Spleen (tissue), 11 donors: ENCODE measurements around the gene TRIP4. TPM values are rescaled to one million over a fixed set of nuclear protein-coding genes. Genes with fewer than 3 reads are reported as not detected.
A peak's percentile ranks its signal among the peaks of the same experiment; 100 is the strongest.

Experiments used
- DNase-seq: peaks from one replicate; pipeline ENCODE4 v3.0.0-alpha.2; 2020
- H3K27ac ChIP-seq, 8 donors: fragments of 200-600 bp; sonication (generic) in 7 of 8; 1 replicate in 4 of 8; 2 replicates in 4 of 8; pipeline versions ENCODE4 v1.5.0 to v1.8.0; 2016 to 2021; ENCODE audit warnings: inconsistent platforms in 4 of 8, mild to moderate bottlenecking in 4 of 8, moderate library complexity in 1 of 8
- H3K27me3 ChIP-seq, 7 donors: fragments of 200-600 bp; sonication (generic) in 6 of 7; replicated peaks in 1 of 7; 1 replicate in 4 of 7; 2 replicates in 3 of 7; pipeline versions ENCODE4 v1.5.0 to v1.8.0; 2016 to 2021; ENCODE audit warnings: inconsistent platforms in 3 of 7, mild to moderate bottlenecking in 1 of 7
- H3K36me3 ChIP-seq, 6 donors: fragments of 200-600 bp; sonication (generic) in 5 of 6; 1 replicate in 4 of 6; 2 replicates in 2 of 6; pipeline versions ENCODE4 v1.5.0 to v1.8.0; 2016 to 2021; ENCODE audit warnings: inconsistent platforms in 2 of 6
- H3K4me1 ChIP-seq, 6 donors: fragments of 200-600 bp; sonication (generic) in 5 of 6; 1 replicate in 3 of 6; 2 replicates in 3 of 6; pipeline versions ENCODE4 v1.5.0 to v1.8.0; 2016 to 2021; ENCODE audit warnings: inconsistent platforms in 3 of 6
- H3K4me3 ChIP-seq, 8 donors: fragments of 200-600 bp; sonication (generic) in 7 of 8; 1 replicate in 4 of 8; 2 replicates in 4 of 8; pipeline versions ENCODE4 v1.5.0 to v1.8.0; 2016 to 2021; ENCODE audit warnings: inconsistent platforms in 4 of 8, mild to moderate bottlenecking in 4 of 8, moderate library complexity in 2 of 8
- H3K9me3 ChIP-seq, 8 donors: fragments of 200-600 bp; sonication (generic) in 7 of 8; 1 replicate in 4 of 8; 2 replicates in 4 of 8; pipeline versions ENCODE4 v1.5.0 to v1.8.0; 2016 to 2021; ENCODE audit warnings: inconsistent platforms in 4 of 8
- POLR2A ChIP-seq, 3 donors: fragments of 450-650 bp; IDR thresholded peaks; one replicate each; pipeline ENCODE4 v1.5.1; 2017; ENCODE audit warnings: antibody characterized with exemption in 3 of 3, mild to moderate bottlenecking in 1 of 3
- POLR2AphosphoS5 ChIP-seq, 3 donors: sonication (generic); formaldehyde crosslinking; IDR thresholded peaks; one replicate each; pipeline ENCODE4 v1.5.1; 2017; ENCODE audit warnings: antibody characterized with exemption in 3 of 3
- WGBS, 5 donors: extraction: QIAGEN DNeasy Blood & Tissue Kit in 3 of 5; methylation state at CpG; one replicate each; pipeline versions ENCODE4 v1.1.5 to v1.1.7; 2013 to 2018; 5-methylcytosine and 5-hydroxymethylcytosine counted together
- intact Hi-C: fragments of 100-400 bp; cut with DNase I; formaldehyde crosslinking; loops from one replicate; pipeline ENCODE4 v1.15.0; 2023; ENCODE audit warnings: low total_unique reads
- polyA plus RNA-seq, 3 donors: library from polyadenylated mRNA; stranded (reverse); fragments of 200-250 nt; gene quantifications; one replicate each; pipeline ENCODE4 v1.2.1, GENCODE V29; 2013
- total RNA-seq, 7 donors: library from RNA; depleted of rRNA in 3 of 7; stranded (reverse); fragments of >200 nt in 3 of 7; fragmentation: NEBNext Ultra II Directional in 4 of 7; extraction: Animal tissue kit (Norgen Biotek cat#: 25700) in 4 of 7; gene quantifications; one replicate each; pipeline versions ENCODE4 v1.1.0 to v1.2.1, GENCODE V29; 2016 to 2021
- TF ChIP-seq, protein P1 (sequence below), 11 experiments: fragments of 200-600 bp in 7 of 11; fragments of 450-650 bp in 4 of 11; sonication (generic) in 4 of 11; IDR thresholded peaks in 8 of 11; conservative IDR thresholded peaks in 3 of 11; 1 replicate in 7 of 11; 2 replicates in 4 of 11; pipeline versions ENCODE4 v1.4.0 to v1.8.0; 2016 to 2021; ENCODE audit warnings: antibody characterized with exemption in 11 of 11, inconsistent platforms in 4 of 11, mild to moderate bottlenecking in 1 of 11
- donor health status: healthy with polysubstance abuse.
- donor health status: DM: no; HTN: no; CAD: no; lungs with moderate emphysema.
- donor health status: DM: no; HTN: no; CAD: no.
- donor health status: Bipolar disorder and iron deficiency.
- donor health status: healthy.
- donor health status: DM: no; HTN: no; CAD: no.
- donor health status: DM: yes; HTN: yes; CAD: no.

TRIP4 gene
- total and polyA plus RNA-seq, 10 donors, result 17.3 to 31.9 (median 22.8) TPM

DNA sequence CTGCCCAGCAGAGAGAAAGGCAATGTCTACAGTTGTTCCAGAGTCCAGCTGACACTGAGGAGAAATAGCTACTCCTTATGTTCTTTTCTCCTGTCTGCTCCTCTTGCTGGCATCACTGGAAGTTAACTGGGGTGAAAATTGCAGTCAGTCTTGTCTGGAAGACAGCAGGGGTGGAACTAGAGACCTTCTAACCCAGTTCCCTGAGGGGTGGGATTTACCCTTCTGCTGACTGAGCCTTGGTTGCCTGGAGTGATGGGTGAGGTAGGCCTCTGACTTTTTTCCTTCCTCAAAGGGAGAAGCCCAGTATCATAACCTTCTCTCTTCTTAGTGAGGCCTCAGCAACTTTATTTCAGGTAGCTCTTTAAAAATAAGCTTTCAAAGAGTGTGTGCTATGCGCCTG is 88.9 kb downstream of the TRIP4 start:
- Histone ChIP-seq H3K27me3 (no peaks in the 10 kb centered on the region), H3K27ac (no peak overlapping the region), H3K9me3 (no peaks in the 10 kb centered on the region), H3K4me3 (no peak overlapping the region), H3K36me3 (peaks cover 0 to 34% (median 0%) of the 10 kb centered on the region in 6 donors), H3K4me1 (peaks cover 0 to 44% (median 11%) of the 10 kb centered on the region in 6 donors)
- 70 to 88% (median 81%) methylated on average over 1 of the region's 1 CpG for WGBS, 5 donors
- intact Hi-C loops, result no loop called here
- no peak for DNase-seq
- TF ChIP-seq POLR2A (IDR thresholded peaks at IDR 0.05) (no peak), POLR2AphosphoS5 (IDR thresholded peaks at IDR 0.05) (no peak)
- TF ChIP-seq, protein P1, sequence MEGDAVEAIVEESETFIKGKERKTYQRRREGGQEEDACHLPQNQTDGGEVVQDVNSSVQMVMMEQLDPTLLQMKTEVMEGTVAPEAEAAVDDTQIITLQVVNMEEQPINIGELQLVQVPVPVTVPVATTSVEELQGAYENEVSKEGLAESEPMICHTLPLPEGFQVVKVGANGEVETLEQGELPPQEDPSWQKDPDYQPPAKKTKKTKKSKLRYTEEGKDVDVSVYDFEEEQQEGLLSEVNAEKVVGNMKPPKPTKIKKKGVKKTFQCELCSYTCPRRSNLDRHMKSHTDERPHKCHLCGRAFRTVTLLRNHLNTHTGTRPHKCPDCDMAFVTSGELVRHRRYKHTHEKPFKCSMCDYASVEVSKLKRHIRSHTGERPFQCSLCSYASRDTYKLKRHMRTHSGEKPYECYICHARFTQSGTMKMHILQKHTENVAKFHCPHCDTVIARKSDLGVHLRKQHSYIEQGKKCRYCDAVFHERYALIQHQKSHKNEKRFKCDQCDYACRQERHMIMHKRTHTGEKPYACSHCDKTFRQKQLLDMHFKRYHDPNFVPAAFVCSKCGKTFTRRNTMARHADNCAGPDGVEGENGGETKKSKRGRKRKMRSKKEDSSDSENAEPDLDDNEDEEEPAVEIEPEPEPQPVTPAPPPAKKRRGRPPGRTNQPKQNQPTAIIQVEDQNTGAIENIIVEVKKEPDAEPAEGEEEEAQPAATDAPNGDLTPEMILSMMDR (IDR thresholded peaks at IDR 0.05 in 8 of 11, conservative IDR thresholded peaks at IDR 0.05 in 3 of 11), result no peak

DNA sequence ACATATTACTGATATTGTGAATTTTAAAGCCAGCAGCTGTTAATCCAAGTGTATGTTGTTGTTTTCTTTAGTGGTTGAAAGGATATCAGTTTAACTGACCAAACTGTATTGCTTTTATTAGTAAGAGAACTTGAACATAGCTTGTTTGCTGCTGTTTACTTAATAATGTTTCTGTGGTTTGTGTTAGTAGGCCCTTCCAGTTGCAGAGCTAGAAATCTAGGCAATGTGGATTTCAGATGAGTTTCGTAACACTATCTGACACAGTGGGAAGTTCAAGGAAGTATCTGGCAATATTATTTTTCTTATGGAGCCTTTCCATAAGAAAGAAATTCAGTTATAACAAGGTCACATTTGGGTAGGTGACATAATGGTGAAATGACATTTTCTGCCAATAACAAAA is 91.2 kb downstream of the TRIP4 start:
- no peak for TF ChIP-seq POLR2A (IDR thresholded peaks at IDR 0.05)
- TF ChIP-seq POLR2AphosphoS5 (IDR thresholded peaks at IDR 0.05), result no peak
- TF ChIP-seq, protein P1 (IDR thresholded peaks at IDR 0.05 in 8 of 11, conservative IDR thresholded peaks at IDR 0.05 in 3 of 11), result no peak

DNA sequence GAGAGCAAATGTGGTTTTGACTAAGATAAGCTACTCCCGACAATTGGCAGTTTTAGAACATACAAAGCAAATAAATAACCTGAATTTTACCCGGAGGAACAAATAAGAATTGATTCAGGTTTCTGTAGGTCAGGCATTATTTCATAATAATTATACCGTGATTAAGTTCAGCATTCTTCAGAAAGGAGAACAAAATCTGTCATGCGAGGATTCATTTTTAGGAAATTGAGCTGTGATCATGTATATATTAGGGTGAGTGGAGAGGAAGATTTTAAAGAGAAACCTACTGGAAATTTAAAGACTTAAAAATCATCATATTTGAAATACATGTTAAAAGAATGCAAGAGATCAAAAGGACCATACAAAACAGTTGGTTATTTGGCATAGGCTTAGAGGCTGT is 93.3 kb downstream of the TRIP4 start:
- TF ChIP-seq, protein P1 (IDR thresholded peaks at IDR 0.05 in 8 of 11, conservative IDR thresholded peaks at IDR 0.05 in 3 of 11), result no peak
- no peak for TF ChIP-seq POLR2AphosphoS5 (IDR thresholded peaks at IDR 0.05)
- WGBS, 5 donors, result 68 to 82% (median 70%) methylated on average over 4 of the region's 4 CpGs
- DNase-seq, result no peak
- intact Hi-C loops, result no loop called here
- peaks cover 0 to 42% (median 10%) of the 10 kb centered on the region in 6 donors for H3K4me1 ChIP-seq
- no peaks in the 10 kb centered on the region for H3K27me3 ChIP-seq
- H3K4me3 ChIP-seq, result no peak overlapping the region
- no peak overlapping the region for H3K27ac ChIP-seq
- H3K9me3 ChIP-seq, result no peaks in the 10 kb centered on the region
- peaks cover 0 to 15% (median 0%) of the 10 kb centered on the region in 6 donors for H3K36me3 ChIP-seq

More for the DNA sequence above, 91.2 kb downstream of the TRIP4 start:
- H3K4me1 ChIP-seq, result peaks cover 0 to 44% (median 11%) of the 10 kb centered on the region in 6 donors
- no peaks in the 10 kb centered on the region for H3K27me3 ChIP-seq
- no peaks in the 10 kb centered on the region for H3K9me3 ChIP-seq
- intact Hi-C loops, result no loop called here
- WGBS, 5 donors, result 0 to 36% (median 0%) methylated on average over 1 of the region's 1 CpG
- H3K36me3 ChIP-seq, result peaks cover 0 to 23% (median 0%) of the 10 kb centered on the region in 6 donors
- H3K4me3 ChIP-seq, result no peak overlapping the region
- peak overlapping the region in 1 of 8 donors; percentile 4 for H3K27ac ChIP-seq
- DNase-seq, result no peak

DNA sequence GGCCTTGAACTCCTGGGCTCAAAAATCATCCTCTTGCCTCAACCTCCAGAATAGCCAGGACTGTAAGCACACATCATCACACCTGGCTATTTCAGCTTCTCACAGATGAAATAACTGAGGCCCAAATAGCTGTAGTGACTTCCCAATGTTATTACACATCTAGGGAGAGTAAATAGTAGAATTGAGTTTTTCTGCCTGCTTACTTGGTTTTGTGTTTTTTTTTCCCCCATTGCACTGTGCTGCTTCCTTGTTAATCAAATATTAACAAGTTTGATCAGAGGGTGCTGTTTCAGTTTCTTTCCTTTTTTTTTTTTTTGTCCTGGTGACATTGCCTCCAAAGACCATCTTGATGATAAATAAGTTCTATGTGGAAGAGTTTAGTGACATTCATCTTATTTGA is 96.1 kb downstream of the TRIP4 start:
- Histone ChIP-seq H3K36me3 (peaks cover 0 to 17% (median 0%) of the 10 kb centered on the region in 6 donors), H3K27me3 (no peaks in the 10 kb centered on the region), H3K4me3 (no peak overlapping the region), H3K27ac (no peak overlapping the region), H3K4me1 (peaks cover 0 to 15% (median 0%) of the 10 kb centered on the region in 6 donors), H3K9me3 (no peaks in the 10 kb centered on the region)
- TF ChIP-seq, protein P1 (IDR thresholded peaks at IDR 0.05 in 8 of 11, conservative IDR thresholded peaks at IDR 0.05 in 3 of 11), result no peak
- no peak for TF ChIP-seq POLR2AphosphoS5 (IDR thresholded peaks at IDR 0.05)
- DNase-seq, result no peak
- intact Hi-C loops, result no loop called here
